ENCODE measurements around the gene NIT2.

The NIT2 gene

DNA sequence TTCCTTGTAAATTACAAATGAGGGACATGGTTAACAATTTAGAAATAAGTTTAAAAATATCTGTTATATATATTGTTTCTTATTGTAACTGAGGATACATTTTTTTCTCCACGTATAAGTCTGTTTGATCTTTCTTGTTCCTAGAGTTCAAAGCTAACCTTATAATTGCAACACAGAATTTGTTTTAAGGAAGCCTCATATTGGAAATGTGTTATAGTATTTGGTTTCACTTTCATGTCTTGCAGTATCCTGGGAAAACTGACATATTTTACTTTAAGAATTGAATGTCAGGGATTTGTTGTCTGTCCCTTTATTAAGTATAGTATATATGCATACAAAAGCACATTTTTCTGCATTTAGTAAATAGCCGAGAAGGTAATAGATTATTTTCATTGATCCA lies 23.5 kb upstream of the NIT2 start:
- no peak overlapping the region for H4K12ac ChIP-seq (ENCODE audit: low read depth, low read length)

DNA sequence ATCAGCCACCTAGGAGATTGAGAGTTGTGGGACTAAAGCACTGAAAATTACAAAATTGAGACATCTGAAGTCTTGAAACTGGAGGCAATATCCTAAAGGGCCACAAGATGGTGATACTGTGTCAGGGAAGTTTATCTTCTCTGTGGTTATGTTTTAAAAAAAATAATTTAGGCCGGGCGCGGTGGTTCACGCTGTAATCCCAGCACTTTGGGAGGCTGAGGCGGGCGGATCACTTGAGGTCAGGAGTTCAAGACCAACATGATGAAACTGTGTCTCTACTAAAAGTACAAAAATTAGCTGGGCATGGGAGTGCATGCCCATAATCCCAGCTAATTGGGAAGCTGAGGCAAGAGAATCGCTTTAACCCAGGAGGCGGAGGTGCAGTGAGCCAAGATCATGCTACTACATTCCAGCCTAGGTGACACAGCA lies 17.9 kb upstream of the NIT2 start:
- no peaks in the 10 kb centered on the region for H3K27me3 ChIP-seq (ENCODE audit: insufficient read depth, low read length)
- H3K79me2 ChIP-seq (ENCODE audit: control insufficient read depth, insufficient read depth, low read length, poor library complexity), result no peaks in the 10 kb centered on the region
- no peaks in the 10 kb centered on the region for H3K79me1 ChIP-seq (ENCODE audit: low read length)
- no peaks in the 10 kb centered on the region for H3K9me3 ChIP-seq (ENCODE audit: insufficient read depth, low read depth, low read length)
- no peak overlapping the region for H4K12ac ChIP-seq (ENCODE audit: low read depth, low read length)
- WGBS (ENCODE audit: extremely low coverage, insufficient coverage, insufficient read length), result no CpG with 5 or more reads among the region's 8 CpGs
- H2BK12ac ChIP-seq (ENCODE audit: low read length), result no peak overlapping the region
- no peak overlapping the region for H3K4me3 ChIP-seq (ENCODE audit: low read depth, low read length)
- H3K4me2 ChIP-seq (ENCODE audit: low read length), result no peak overlapping the region
- no peak overlapping the region for H2AFZ ChIP-seq (ENCODE audit: insufficient read depth, low read length, poor library complexity)
- peaks cover 3 to 5% of the 10 kb centered on the region in 2 experiments for H3K36me3 ChIP-seq (ENCODE audit: control insufficient read depth in 1 of 2, insufficient read depth in 2 of 2, low read length in 2 of 2)
- no peak overlapping the region for H3K14ac ChIP-seq (ENCODE audit: low read length)
- no peak overlapping the region for H4K91ac ChIP-seq (ENCODE audit: low read depth, low read length)
- H2AK5ac ChIP-seq (ENCODE audit: low read length), result no peak overlapping the region
- no peak overlapping the region for H2BK120ac ChIP-seq (ENCODE audit: insufficient read depth, low read length, poor library complexity)
- H3K4ac ChIP-seq (ENCODE audit: low read depth, low read length), result no peak overlapping the region
- no peak overlapping the region for H4K8ac ChIP-seq (ENCODE audit: low read depth, low read length)
- H3K18ac ChIP-seq (ENCODE audit: low read length), result no peak overlapping the region
- no peaks in the 10 kb centered on the region for H3K4me1 ChIP-seq (ENCODE audit: control insufficient read depth in 1 of 2, insufficient read depth in 2 of 2, low read length in 2 of 2)
- no peak overlapping the region for H3K27ac ChIP-seq (ENCODE audit: low read depth, low read length)
- H2BK5ac ChIP-seq (ENCODE audit: low read depth, low read length, poor library complexity), result no peak overlapping the region
- no peak overlapping the region for H3K23ac ChIP-seq (ENCODE audit: low read length)
- peak; percentile 13 to 71 for DNase-seq
- no peak overlapping the region for H3K9ac ChIP-seq (ENCODE audit: low read length)

More for the DNA sequence above, 23.5 kb upstream of the NIT2 start:
- Histone ChIP-seq H3K79me1 (ENCODE audit: low read length) (no peaks in the 10 kb centered on the region), H3K18ac (ENCODE audit: low read length) (no peak overlapping the region), H4K91ac (ENCODE audit: low read depth, low read length) (no peak overlapping the region), H3K4me2 (ENCODE audit: low read length) (no peak overlapping the region), H3K4me3 (ENCODE audit: low read depth, low read length) (no peak overlapping the region), H2AK5ac (ENCODE audit: low read length) (no peak overlapping the region), H3K36me3 (ENCODE audit: control insufficient read depth in 1 of 2, insufficient read depth in 2 of 2, low read length in 2 of 2) (peaks cover 3 to 5% of the 10 kb centered on the region in 2 experiments), H3K27me3 (ENCODE audit: insufficient read depth, low read length) (no peaks in the 10 kb centered on the region), H3K4ac (ENCODE audit: low read depth, low read length) (no peak overlapping the region), H4K8ac (ENCODE audit: low read depth, low read length) (no peak overlapping the region), H3K23ac (ENCODE audit: low read length) (no peak overlapping the region), H3K4me1 (ENCODE audit: control insufficient read depth in 1 of 2, insufficient read depth in 2 of 2, low read length in 2 of 2) (no peaks in the 10 kb centered on the region), H3K9ac (ENCODE audit: low read length) (no peak overlapping the region), H3K27ac (ENCODE audit: low read depth, low read length) (no peak overlapping the region), H3K9me3 (ENCODE audit: insufficient read depth, low read depth, low read length) (no peaks in the 10 kb centered on the region), H2AFZ (ENCODE audit: insufficient read depth, low read length, poor library complexity) (no peak overlapping the region), H2BK5ac (ENCODE audit: low read depth, low read length, poor library complexity) (no peak overlapping the region), H3K79me2 (ENCODE audit: control insufficient read depth, insufficient read depth, low read length, poor library complexity) (no peaks in the 10 kb centered on the region), H3K14ac (ENCODE audit: low read length) (no peak overlapping the region), H2BK120ac (ENCODE audit: insufficient read depth, low read length, poor library complexity) (no peak overlapping the region), H2BK12ac (ENCODE audit: low read length) (no peak overlapping the region)
- no peak for DNase-seq
- no CpG with 5 or more reads among the region's 2 CpGs for WGBS (ENCODE audit: extremely low coverage, insufficient coverage, insufficient read length)

DNA sequence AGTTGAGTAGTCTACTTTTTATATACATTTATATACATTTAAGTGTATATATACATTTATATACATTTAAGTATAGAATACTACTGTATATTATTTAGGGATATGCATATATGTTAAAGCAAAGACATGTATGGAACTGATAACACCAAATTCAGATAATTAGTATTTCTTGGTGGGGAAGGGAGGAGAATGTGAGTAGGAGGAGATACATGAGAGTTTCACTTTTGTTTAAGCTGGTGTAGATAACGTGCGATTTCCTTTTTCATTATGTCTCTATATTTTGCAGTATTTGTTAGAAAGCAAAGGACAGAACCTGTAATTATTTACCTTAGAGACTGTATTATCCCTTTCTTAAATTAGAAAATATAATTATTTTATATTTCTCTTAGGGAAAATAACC lies 16.6 kb upstream of the NIT2 start:
- Histone ChIP-seq H3K9ac (ENCODE audit: low read length) (no peak overlapping the region), H3K4me3 (ENCODE audit: low read depth, low read length) (no peak overlapping the region), H3K4me2 (ENCODE audit: low read length) (no peak overlapping the region), H2BK5ac (ENCODE audit: low read depth, low read length, poor library complexity) (no peak overlapping the region), H2BK12ac (ENCODE audit: low read length) (no peak overlapping the region), H2AFZ (ENCODE audit: insufficient read depth, low read length, poor library complexity) (no peak overlapping the region), H3K79me1 (ENCODE audit: low read length) (no peaks in the 10 kb centered on the region), H3K9me3 (ENCODE audit: insufficient read depth, low read depth, low read length) (no peaks in the 10 kb centered on the region), H3K14ac (ENCODE audit: low read length) (no peak overlapping the region), H4K8ac (ENCODE audit: low read depth, low read length) (no peak overlapping the region), H3K27ac (ENCODE audit: low read depth, low read length) (no peak overlapping the region), H3K23ac (ENCODE audit: low read length) (no peak overlapping the region), H4K12ac (ENCODE audit: low read depth, low read length) (no peak overlapping the region), H2AK5ac (ENCODE audit: low read length) (no peak overlapping the region), H3K79me2 (ENCODE audit: control insufficient read depth, insufficient read depth, low read length, poor library complexity) (no peaks in the 10 kb centered on the region), H3K18ac (ENCODE audit: low read length) (no peak overlapping the region), H3K27me3 (ENCODE audit: insufficient read depth, low read length) (no peaks in the 10 kb centered on the region), H3K36me3 (ENCODE audit: control insufficient read depth in 1 of 2, insufficient read depth in 2 of 2, low read length in 2 of 2) (peaks cover 1 to 5% of the 10 kb centered on the region in 2 experiments), H2BK120ac (ENCODE audit: insufficient read depth, low read length, poor library complexity) (no peak overlapping the region), H4K91ac (ENCODE audit: low read depth, low read length) (no peak overlapping the region), H3K4me1 (ENCODE audit: control insufficient read depth in 1 of 2, insufficient read depth in 2 of 2, low read length in 2 of 2) (no peaks in the 10 kb centered on the region), H3K4ac (ENCODE audit: low read depth, low read length) (no peak overlapping the region)
- no CpG with 5 or more reads among the region's 2 CpGs for WGBS (ENCODE audit: extremely low coverage, insufficient coverage, insufficient read length)
- no peak for DNase-seq

DNA sequence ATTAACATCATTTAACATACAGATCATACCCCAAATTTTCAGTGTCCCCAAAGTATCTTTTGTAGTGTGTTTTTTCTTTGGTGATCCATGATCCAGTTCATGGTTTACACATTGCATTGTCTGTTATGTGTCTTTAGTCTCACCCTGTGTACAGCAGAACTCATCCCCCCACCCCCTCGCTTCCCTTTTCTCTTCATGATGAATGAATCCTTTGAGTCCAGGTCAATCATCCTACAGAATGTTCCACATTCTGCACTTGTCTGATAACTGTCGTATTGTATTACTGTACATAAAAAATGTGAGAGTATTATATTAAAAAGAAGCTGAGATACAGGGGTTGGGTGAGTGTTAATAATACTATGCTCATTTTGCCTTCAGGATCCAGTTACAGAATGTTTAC lies 14.6 kb upstream of the NIT2 start:
- Histone ChIP-seq H3K23ac (ENCODE audit: low read length) (no peak overlapping the region), H2AK5ac (ENCODE audit: low read length) (no peak overlapping the region), H3K79me1 (ENCODE audit: low read length) (no peaks in the 10 kb centered on the region), H4K12ac (ENCODE audit: low read depth, low read length) (no peak overlapping the region), H4K8ac (ENCODE audit: low read depth, low read length) (no peak overlapping the region), H3K4me1 (ENCODE audit: control insufficient read depth in 1 of 2, insufficient read depth in 2 of 2, low read length in 2 of 2) (no peaks in the 10 kb centered on the region), H3K27ac (ENCODE audit: low read depth, low read length) (no peak overlapping the region), H2BK12ac (ENCODE audit: low read length) (no peak overlapping the region), H3K14ac (ENCODE audit: low read length) (no peak overlapping the region), H3K4me3 (ENCODE audit: low read depth, low read length) (no peak overlapping the region), H3K4ac (ENCODE audit: low read depth, low read length) (no peak overlapping the region), H3K36me3 (ENCODE audit: control insufficient read depth in 1 of 2, insufficient read depth in 2 of 2, low read length in 2 of 2) (peaks cover 0 to 2% of the 10 kb centered on the region in 2 experiments), H3K18ac (ENCODE audit: low read length) (no peak overlapping the region), H3K4me2 (ENCODE audit: low read length) (no peak overlapping the region), H2BK120ac (ENCODE audit: insufficient read depth, low read length, poor library complexity) (no peak overlapping the region), H4K91ac (ENCODE audit: low read depth, low read length) (no peak overlapping the region), H3K27me3 (ENCODE audit: insufficient read depth, low read length) (no peaks in the 10 kb centered on the region), H3K79me2 (ENCODE audit: control insufficient read depth, insufficient read depth, low read length, poor library complexity) (no peaks in the 10 kb centered on the region), H3K9ac (ENCODE audit: low read length) (no peak overlapping the region), H2AFZ (ENCODE audit: insufficient read depth, low read length, poor library complexity) (no peak overlapping the region), H3K9me3 (ENCODE audit: insufficient read depth, low read depth, low read length) (no peaks in the 10 kb centered on the region), H2BK5ac (ENCODE audit: low read depth, low read length, poor library complexity) (no peak overlapping the region)
- WGBS (ENCODE audit: extremely low coverage, insufficient coverage, insufficient read length), result no CpG with 5 or more reads among the region's 2 CpGs
- no peak for DNase-seq
